Amygdala (tissue), 56 donors: ENCODE results near the gene OMG.
"Not testable (repeated sequence)": the region's sequence is repeated elsewhere in the genome, so short reads cannot be mapped to it uniquely, and the experiment has no call there.

ENCODE experiments used
- DNase-seq, 56 donors: peaks; one replicate each; lab custom pipeline; 2025; lab: John Stamatoyannopoulos, UW

OMG gene, protein sequence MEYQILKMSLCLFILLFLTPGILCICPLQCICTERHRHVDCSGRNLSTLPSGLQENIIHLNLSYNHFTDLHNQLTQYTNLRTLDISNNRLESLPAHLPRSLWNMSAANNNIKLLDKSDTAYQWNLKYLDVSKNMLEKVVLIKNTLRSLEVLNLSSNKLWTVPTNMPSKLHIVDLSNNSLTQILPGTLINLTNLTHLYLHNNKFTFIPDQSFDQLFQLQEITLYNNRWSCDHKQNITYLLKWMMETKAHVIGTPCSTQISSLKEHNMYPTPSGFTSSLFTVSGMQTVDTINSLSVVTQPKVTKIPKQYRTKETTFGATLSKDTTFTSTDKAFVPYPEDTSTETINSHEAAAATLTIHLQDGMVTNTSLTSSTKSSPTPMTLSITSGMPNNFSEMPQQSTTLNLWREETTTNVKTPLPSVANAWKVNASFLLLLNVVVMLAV

GRCh38 chr17:31297090-31297489, at the start of gene OMG:
Gene OMG, minus strand, starts transcription at chr17:31297239. Its CDS starts 908 bp downstream, at chr17:31296331.
- DNase-seq = peak in 48 of 56 donors; percentile 15 to 85 (median 60)

DNA sequence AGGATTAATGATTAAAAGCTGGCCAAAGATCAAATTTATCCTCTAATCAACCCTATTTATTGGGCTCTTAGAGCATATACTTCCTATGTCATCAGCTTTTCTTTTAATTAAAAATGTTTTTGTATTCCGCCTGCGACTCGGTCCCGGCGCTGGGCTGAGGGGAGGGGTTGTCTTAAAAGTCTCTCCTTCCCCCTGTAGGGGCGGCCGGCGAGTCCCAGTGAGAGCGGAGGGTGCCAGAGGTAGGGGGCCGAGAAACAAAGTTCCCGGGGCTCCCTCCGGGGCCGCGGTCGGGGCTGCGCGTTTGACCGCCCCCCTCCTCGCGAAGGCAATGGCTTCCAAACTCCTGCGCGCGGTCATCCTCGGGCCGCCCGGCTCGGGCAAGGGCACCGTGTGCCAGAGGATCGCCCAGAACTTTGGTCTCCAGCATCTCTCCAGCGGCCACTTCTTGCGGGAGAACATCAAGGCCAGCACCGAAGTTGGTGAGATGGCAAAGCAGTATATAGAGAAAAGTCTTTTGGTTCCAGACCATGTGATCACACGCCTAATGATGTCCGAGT, 48.2 kb upstream of the OMG start:
- DNase-seq = not testable (repeated sequence)

GRCh38 chr17:31339906-31340661, 43.0 kb upstream of the OMG start:
- peak in 7 of 56 donors; percentile 1 to 15 (median 2) for DNase-seq

DNA sequence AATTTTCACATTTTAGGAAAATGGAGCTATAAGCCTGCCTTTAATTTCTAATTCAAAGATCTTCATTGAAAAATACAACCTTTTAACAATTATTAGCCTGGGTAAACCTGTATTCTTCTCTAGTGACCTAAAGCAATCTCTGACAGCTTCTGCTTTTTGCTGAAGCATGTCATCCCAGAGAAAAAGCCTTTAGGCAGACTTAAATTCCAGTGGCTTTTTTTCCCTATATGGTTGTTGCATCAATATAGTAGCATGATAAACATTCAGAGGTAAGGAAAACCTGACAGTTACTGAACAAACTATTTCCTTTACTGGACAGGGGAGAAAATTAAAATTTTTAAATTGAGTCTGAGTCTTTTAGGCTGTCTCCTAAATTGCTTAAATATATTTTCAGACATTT, 32.2 kb upstream of the OMG start:
- DNase-seq = no peak

DNA sequence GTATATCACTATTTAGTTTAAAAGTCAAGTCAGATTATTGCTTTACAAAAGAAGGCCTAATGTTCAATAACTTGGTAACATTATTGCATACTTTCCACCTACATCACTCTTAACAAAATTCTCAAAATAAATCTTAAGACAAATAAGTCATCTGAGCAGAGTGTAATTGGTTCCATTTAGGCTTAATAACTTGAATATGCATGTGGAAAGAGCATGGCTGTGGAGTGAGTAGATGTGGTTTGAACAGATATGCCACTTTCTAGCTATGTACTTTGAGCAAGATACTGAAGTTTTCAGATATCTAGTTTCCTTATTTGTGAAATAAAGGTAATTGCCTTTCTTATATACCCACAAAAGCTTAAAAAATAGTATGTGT, 31.1 kb upstream of the OMG start:
- DNase-seq = no peak

GRCh38 chr17:31327534-31328159, 30.6 kb upstream of the OMG start:
- DNase-seq = no peak

DNA sequence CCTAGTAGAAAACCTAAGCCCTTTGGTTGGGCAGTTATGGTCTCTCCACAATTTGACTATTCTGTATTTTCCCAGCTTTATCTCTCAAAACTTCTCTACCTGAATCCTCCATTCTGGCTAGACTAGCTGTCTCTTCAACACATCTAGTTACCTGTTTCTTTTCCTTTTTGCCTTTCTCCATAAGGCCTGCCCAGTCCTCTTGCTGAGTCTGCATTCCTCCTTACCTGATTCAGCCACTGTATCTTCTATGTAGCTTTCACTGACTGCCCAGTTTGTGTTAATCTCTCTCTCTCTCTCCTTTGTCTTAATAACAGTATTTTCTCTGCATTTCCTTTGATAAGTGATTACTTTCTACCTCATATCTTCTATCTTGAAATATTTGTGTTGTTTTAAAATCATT, 26.5 kb upstream of the OMG start:
- DNase-seq = no peak

GRCh38 chr17:31321966-31322365, 24.9 kb upstream of the OMG start:
- no peak for DNase-seq

DNA sequence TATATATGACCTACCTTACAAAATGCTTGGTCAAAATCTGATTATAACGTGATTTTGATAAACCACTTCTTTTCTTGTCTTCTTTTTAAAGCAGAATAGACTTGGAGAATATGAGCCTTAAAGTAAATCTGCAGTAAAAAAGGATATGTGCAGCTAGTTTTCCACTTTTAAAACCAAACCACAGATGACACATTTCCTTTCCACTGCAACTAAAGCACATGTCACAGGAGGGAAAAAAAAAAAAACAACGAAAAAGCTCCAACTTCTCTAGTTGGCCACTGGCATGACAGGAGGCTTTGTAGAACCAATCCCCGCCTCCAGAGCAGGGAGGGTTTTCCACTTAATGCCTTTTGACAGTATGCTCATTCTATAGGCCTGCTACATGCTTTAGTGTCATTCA, 24.4 kb upstream of the OMG start, which contains the start of gene EVI2A:
Gene EVI2A (minus strand): TSS at position 142 of the 400 bp plus-strand sequence. CDS start 2,609 bp downstream, outside the sequence.
- DNase-seq = peak in 36 of 56 donors; percentile 2 to 73 (median 30)

DNA sequence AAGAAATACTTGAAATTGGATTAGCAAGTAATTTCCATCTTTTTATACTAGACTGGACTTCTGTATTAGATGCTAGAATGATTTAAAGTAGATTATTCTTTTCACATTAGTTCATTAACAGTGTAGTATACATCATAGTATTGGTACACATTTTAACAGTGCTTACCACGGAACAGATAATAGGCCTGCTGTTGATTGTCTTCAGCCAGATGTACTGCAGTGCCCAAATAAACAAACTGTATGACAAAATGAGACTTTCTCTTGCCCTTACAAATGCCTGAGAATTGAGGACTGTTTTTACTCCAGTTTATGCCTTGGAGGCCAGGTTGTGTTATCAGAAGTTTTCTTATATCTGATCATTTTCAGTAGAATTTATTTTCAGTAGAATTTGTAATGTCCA, 23.8 kb upstream of the OMG start:
- DNase-seq = peak in 2 of 56 donors; percentile 10 to 30

DNA sequence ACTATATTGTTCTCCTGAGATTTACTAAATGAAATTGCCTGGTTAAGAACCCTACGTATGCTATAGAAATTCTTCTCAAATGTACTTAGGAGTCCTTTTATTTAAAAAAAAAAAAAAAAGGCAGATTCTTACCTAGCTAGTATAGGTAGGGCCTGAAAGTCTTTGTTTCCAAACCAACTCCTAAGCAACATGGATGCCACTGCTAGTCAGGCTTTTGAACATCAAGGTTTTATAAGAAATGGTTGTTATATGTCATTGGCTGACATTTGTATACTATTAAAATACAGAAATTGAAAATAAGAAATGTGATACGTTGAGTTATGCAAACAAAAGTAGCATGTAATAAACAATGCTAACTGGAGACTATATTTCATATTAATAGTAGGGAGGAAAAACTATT, 23.2 kb upstream of the OMG start:
- no peak for DNase-seq

- no peak for DNase-seq
These were observed 22.0 kb upstream of the OMG start for GRCh38 chr17:31318851-31319661.

DNA sequence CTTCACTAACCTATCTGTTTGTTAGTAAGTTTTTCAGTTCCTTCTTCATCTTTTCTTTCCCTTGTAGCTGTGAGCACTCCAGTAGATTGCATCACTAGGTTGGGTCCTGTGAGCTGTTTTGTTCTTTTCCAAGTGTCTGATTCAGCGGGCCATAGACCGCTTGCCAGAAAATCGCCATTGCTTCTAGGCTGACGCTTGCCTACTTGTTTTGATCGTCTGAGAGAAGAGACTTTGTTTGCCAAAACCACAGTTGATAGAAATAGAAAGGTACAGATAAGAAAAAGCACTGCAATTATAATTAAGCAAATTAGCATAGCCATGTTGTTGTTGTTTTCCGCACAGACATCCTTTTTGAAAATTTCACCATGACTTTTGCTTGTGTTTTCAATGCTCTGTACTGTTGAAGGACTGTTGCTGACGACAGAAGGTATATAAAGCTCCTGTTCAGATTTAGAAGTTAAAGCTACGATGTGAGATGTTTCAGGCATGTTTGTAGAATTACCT, 21.3 kb upstream of the OMG start:
- DNase-seq = peak in 49 of 56 donors; percentile 7 to 87 (median 50)

- no peak for DNase-seq
These were observed 17.7 kb upstream of the OMG start for GRCh38 chr17:31314782-31315100.

DNA sequence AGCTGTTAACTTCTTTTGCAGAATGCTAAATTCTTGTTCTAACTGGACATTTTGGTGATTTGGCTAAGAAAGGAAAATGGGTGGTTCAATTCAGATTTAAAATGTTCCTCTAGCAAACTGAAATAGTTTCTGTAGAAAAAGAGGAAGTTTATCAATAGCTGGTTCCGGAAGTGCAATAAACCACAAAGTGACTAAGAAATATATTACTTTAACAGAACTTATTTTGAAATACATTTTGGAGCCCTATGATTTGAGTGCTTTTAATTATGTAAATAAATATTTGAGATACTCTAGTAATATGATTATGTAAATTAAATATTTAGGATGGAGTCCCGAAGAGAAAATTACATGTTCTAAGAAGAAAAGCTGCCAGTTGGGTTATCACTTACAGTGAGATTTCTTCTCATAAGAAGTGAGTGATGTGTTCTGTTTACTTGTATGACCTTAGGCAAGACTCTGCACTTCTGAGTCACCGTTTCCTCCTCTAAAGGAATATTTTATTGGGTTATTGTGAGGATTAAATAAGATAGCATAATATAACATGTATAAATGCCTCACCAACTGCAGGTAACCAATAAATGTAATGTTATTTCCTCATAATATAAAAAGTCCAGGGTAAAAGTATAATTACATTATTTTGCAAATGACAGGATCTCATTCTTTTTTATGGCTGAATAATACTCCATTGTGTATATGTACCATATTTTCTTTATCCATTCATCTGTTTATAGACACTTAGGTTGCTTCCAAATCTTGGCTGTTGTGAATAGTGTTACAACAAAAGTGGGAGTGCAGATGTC, 17.1 kb upstream of the OMG start, which contains the start of gene EVI2B:
Gene EVI2B (minus strand): TSS at position 73 of the 800 bp plus-strand sequence. CDS start 8,445 bp downstream, outside the sequence.
- DNase-seq = no peak

- DNase-seq = not testable (repeated sequence)
These were observed 15.2 kb upstream of the OMG start for GRCh38 chr17:31312223-31312622.

DNA sequence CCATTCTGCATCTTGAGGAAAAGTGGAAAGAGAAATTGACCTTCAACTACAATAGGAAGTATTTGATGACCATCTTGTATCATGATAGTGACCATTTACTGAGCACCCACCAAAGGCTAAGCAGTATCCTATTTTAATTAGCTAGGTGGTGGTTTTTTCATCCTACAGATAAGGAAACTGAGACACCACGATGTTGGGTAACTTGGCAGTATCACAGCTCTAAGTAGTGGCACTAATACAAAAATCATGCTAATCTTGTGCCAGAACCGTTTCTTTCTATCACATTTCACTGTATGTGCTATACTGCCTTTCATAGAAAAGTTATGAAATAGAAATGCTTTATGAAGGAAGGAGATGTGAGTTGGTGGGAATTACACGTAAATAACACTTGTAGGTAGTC, 14.5 kb upstream of the OMG start:
- no peak for DNase-seq

DNA sequence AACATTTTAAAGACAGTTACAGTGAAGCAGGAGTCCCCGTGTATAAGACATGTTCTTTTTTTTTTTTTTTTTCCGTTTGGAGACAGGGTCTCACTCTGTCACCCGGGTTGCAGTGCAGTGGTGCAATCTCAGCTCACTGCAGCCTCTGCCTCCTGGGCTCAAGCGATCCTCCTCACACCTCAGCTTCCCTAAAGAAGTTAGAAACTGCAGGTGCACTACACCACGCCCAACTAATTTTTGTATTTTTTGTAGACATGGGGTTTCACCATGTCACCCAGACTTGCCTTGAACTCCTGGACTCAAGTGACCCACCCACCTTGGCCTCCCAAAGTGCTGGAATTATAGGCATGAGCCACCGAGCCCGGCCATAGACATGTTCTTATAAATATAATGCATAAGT, 13.8 kb upstream of the OMG start:
- no peak for DNase-seq

DNA sequence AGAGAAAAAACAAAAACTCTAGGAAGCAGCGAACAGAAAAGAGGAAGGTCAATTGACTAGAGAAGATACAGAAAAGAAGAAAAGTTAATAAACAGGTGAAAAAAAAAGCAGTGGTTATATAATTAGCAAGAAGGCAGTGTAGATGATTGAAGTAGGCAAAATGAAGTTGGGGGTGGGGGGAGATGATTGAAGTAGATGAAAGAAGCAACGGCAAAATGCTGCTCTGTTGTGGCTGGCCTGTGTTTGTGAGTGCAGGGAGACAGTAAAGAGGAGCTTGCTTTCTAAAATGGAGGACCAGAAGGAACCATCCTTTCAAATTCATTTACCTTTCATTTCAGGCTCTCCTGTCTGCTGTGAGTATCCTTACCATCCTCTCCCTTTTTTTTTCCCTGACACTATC, 13.2 kb upstream of the OMG start:
- DNase-seq = no peak
